Activated CD4-positive, alpha-beta T cell treated with anti-CD3 and anti-CD28 coated beads for 24 hours (primary cell): Measurements from ENCODE around the gene LRMDA.

Experiments
- DNase-seq, 2 donors: peaks; one replicate each; pipeline ENCODE4 v3.0.0-alpha.2; 2020; ENCODE audit warnings: low read depth in 2 of 2

LRMDA gene

GRCh38 chr10:76160446-76161300, 729.2 kb downstream of the LRMDA start:
- no peak for DNase-seq

GRCh38 chr10:76161301-76161582, 729.8 kb downstream of the LRMDA start:
- no peak for DNase-seq

- DNase-seq = no peak
These were observed 737.0 kb downstream of the LRMDA start for GRCh38 chr10:76168437-76168836.

- no peak for DNase-seq
These were observed 737.8 kb downstream of the LRMDA start for GRCh38 chr10:76169246-76169645.

- DNase-seq = no peak
These were observed 740.6 kb downstream of the LRMDA start for GRCh38 chr10:76172020-76172419.

- no peak for DNase-seq
These were observed 744.2 kb downstream of the LRMDA start for GRCh38 chr10:76175533-76176165.

GRCh38 chr10:76176166-76176550, 744.7 kb downstream of the LRMDA start:
- no peak for DNase-seq

- DNase-seq = no peak
These were observed 746.5 kb downstream of the LRMDA start for GRCh38 chr10:76177936-76178335.

GRCh38 chr10:76178532-76179292, 747.3 kb downstream of the LRMDA start:
- DNase-seq = no peak

- no peak for DNase-seq
These were observed 748.4 kb downstream of the LRMDA start for GRCh38 chr10:76179806-76180205.

GRCh38 chr10:76184647-76185046, 753.2 kb downstream of the LRMDA start:
- DNase-seq = no peak

GRCh38 chr10:76185471-76186301, 754.3 kb downstream of the LRMDA start:
- DNase-seq = no peak

GRCh38 chr10:76188216-76188615, 756.8 kb downstream of the LRMDA start:
- no peak for DNase-seq

- DNase-seq = no peak
These were observed 759.3 kb downstream of the LRMDA start for GRCh38 chr10:76190634-76191270.

- DNase-seq = no peak
These were observed 759.9 kb downstream of the LRMDA start for GRCh38 chr10:76191336-76191735.

- DNase-seq = no peak
These were observed 760.7 kb downstream of the LRMDA start for GRCh38 chr10:76192151-76192550.

- DNase-seq = no peak
These were observed 761.4 kb downstream of the LRMDA start for GRCh38 chr10:76192694-76193320.

- DNase-seq = no peak
These were observed 764.4 kb downstream of the LRMDA start for GRCh38 chr10:76195654-76196390.

GRCh38 chr10:76197293-76197692, 765.9 kb downstream of the LRMDA start:
- no peak for DNase-seq
